SK-N-SH (cell line): ENCODE measurements around the gene GABRB1. TPM values are rescaled to one million over a fixed set of nuclear protein-coding genes. Genes with fewer than 3 reads are reported as not detected.

Experiments used
- CTCF ChIA-PET: fragments of 300-600, 350-600 bp; formaldehyde crosslinking; extraction: SDS; loops from one replicate; lab custom pipeline; 2021; lab: Yijun Ruan, JAX
- POLR2A ChIA-PET: fragments of 350-600 bp; sonication (Branson Sonifier 250); formaldehyde crosslinking; extraction: SDS; loops from one replicate; lab custom pipeline; 2020; ENCODE audit warnings: antibody characterized with exemption, inconsistent platforms; lab: Yijun Ruan, JAX
- DNase-seq: peaks from one replicate; pipeline ENCODE4 v3.0.0; 2012
- H2AFZ ChIP-seq: fragments of 200-600 bp; sonication (generic); 2 replicates; pipeline ENCODE4 v1.8.1; 2016; ENCODE audit warnings: antibody characterized with exemption, mild to moderate bottlenecking, low read depth
- H3F3A ChIP-seq: fragments of 200-600 bp; sonication (generic); replicated peaks from 2 replicates; pipeline ENCODE3; 2016; ENCODE audit warnings: antibody characterized with exemption, mild to moderate bottlenecking; ENCODE audit not compliant: insufficient read depth
- H3K27ac ChIP-seq, 2 experiments: fragments of 200-500 bp in 1 of 2; fragments of 200-600 bp in 1 of 2; sonication (Bioruptor generic) in 1 of 2; sonication (generic), shearing (Covaris generic) in 1 of 2; 2 replicates each; pipeline versions ENCODE4 v1.5.1 to v1.6.1; 2014 to 2016; ENCODE audit warnings: low read depth in 2 of 2, inconsistent platforms in 1 of 2, low read length in 1 of 2, mild to moderate bottlenecking in 1 of 2, mixed read lengths in 1 of 2
- H3K27me3 ChIP-seq: fragments of 200-600 bp; sonication (generic), shearing (Covaris generic); 2 replicates; pipeline ENCODE4 v1.6.1; 2016; ENCODE audit warnings: mixed run types; ENCODE audit not compliant: insufficient read depth
- H3K36me3 ChIP-seq, 2 experiments: fragments of 200-500 bp in 1 of 2; fragments of 200-600 bp in 1 of 2; sonication (Bioruptor generic) in 1 of 2; sonication (generic) in 1 of 2; replicated peaks in 1 of 2; 2 replicates each; pipeline versions ENCODE3 to v1.5.1; 2014 to 2016; ENCODE audit warnings: low read length in 1 of 2, mild to moderate bottlenecking in 1 of 2; ENCODE audit not compliant: insufficient read depth in 2 of 2, control insufficient read depth in 1 of 2
- H3K4me1 ChIP-seq, 2 experiments: fragments of 200-500 bp in 1 of 2; fragments of 200-600 bp in 1 of 2; sonication (Bioruptor generic) in 1 of 2; sonication (generic), shearing (Covaris generic) in 1 of 2; 2 replicates each; pipeline versions ENCODE4 v1.5.1 to v1.6.1; 2014 to 2016; ENCODE audit warnings: low read depth in 1 of 2, low read length in 1 of 2, mixed run types in 1 of 2; ENCODE audit not compliant: insufficient read depth in 2 of 2, control insufficient read depth in 1 of 2
- H3K4me2 ChIP-seq: fragments of 200-600 bp; sonication (generic), shearing (Covaris generic); 2 replicates; pipeline ENCODE4 v1.6.1; 2017; ENCODE audit warnings: mixed run types
- H3K4me3 ChIP-seq, 2 experiments: fragments of 200-500 bp in 1 of 2; fragments of 200-600 bp in 1 of 2; sonication (Bioruptor generic) in 1 of 2; sonication (generic), shearing (Covaris generic) in 1 of 2; 2 replicates each; pipeline versions ENCODE4 v1.5.1 to v1.8.1; 2014 to 2016; ENCODE audit warnings: low read depth in 2 of 2, inconsistent platforms in 1 of 2, low read length in 1 of 2, mild to moderate bottlenecking in 1 of 2, mixed read lengths in 1 of 2, moderate library complexity in 1 of 2
- H3K79me2 ChIP-seq: fragments of 200-600 bp; sonication (generic); 2 replicates; pipeline ENCODE4 v1.8.1; 2017; ENCODE audit warnings: mild to moderate bottlenecking; ENCODE audit not compliant: insufficient read depth
- H3K9ac ChIP-seq: fragments of 200-600 bp; sonication (generic); 2 replicates; pipeline ENCODE4 v1.6.1; 2017; ENCODE audit warnings: mixed run types
- H3K9me2 ChIP-seq: fragments of 200-600 bp; sonication (generic); 2 replicates; pipeline ENCODE4 v1.6.1; 2017; ENCODE audit warnings: mixed run types
- H3K9me3 ChIP-seq: fragments of 200-600 bp; sonication (generic); 2 replicates; pipeline ENCODE4 v1.6.1; 2017; ENCODE audit warnings: mixed run types, mild to moderate bottlenecking, moderate library complexity
- H4K20me1 ChIP-seq: fragments of 200-600 bp; sonication (generic); 2 replicates; pipeline ENCODE4 v1.6.1; 2017; ENCODE audit warnings: mild to moderate bottlenecking, mixed run types; ENCODE audit not compliant: insufficient read depth
- FOXM1 ChIP-seq: IDR thresholded peaks from 2 replicates; pipeline ENCODE4 v1.4.0; 2012; ENCODE audit warnings: low read depth, mild to moderate bottlenecking
- GATA2 ChIP-seq: sonication (generic); formaldehyde crosslinking; IDR thresholded peaks from 2 replicates; pipeline ENCODE4 v1.5.0; 2020; ENCODE audit warnings: mild to moderate bottlenecking, missing genetic modification reagents
- JUND ChIP-seq: IDR thresholded peaks from 2 replicates; pipeline ENCODE4 v1.4.0; 2012
- MEF2A ChIP-seq: IDR thresholded peaks from 2 replicates; pipeline ENCODE4 v1.4.0; 2012; ENCODE audit warnings: low read depth, borderline replicate concordance
- NFIC ChIP-seq: IDR thresholded peaks from 2 replicates; pipeline ENCODE4 v1.4.0; 2012; ENCODE audit warnings: borderline replicate concordance
- POLR2AphosphoS5 ChIP-seq: IDR thresholded peaks from 2 replicates; pipeline ENCODE4 v1.6.1; 2012; ENCODE audit warnings: low read depth, low read length
- RAD21 ChIP-seq: IDR thresholded peaks from 2 replicates; pipeline ENCODE4 v1.6.1; 2012; ENCODE audit warnings: mild to moderate bottlenecking, low read length
- RFX5 ChIP-seq: IDR thresholded peaks from 2 replicates; pipeline ENCODE4 v1.6.1; 2012; ENCODE audit warnings: mild to moderate bottlenecking, improper control_type of control experiment, low read length
- RXRA ChIP-seq: IDR thresholded peaks from 2 replicates; pipeline ENCODE4 v1.4.0; 2012; ENCODE audit warnings: low read depth, mild to moderate bottlenecking, borderline replicate concordance
- SMC3 ChIP-seq: IDR thresholded peaks from 2 replicates; pipeline ENCODE4 v1.6.1; 2012; ENCODE audit warnings: low read depth, low read length, improper control_type of control experiment
- TAF1 ChIP-seq: IDR thresholded peaks from 2 replicates; pipeline ENCODE4 v1.6.1; 2012; ENCODE audit warnings: low read depth, mild to moderate bottlenecking, low read length, moderate library complexity, borderline replicate concordance
- WGBS: methylation state at CpG from one replicate; pipeline ENCODE4 v1.1.6; 2017; ENCODE audit warnings: low lambda C conversion rate; 5-methylcytosine and 5-hydroxymethylcytosine counted together
- polyA plus RNA-seq, 3 experiments: library from polyadenylated mRNA; depleted of rRNA; stranded (reverse); fragments of >200 nt; gene quantifications; 2 replicates each; pipeline ENCODE4 v1.2.3, GENCODE V29; 2012
- TF ChIP-seq, protein P1 (sequence below): IDR thresholded peaks from 2 replicates; pipeline ENCODE4 v1.4.0; 2012; ENCODE audit warnings: low read depth, borderline replicate concordance
- TF ChIP-seq, protein P2 (sequence below): fragments of 200-600 bp; sonication (generic); IDR thresholded peaks from 2 replicates; pipeline ENCODE4 v1.6.1; 2017; ENCODE audit warnings: antibody characterized with exemption, mild to moderate bottlenecking, moderate library complexity
- TF ChIP-seq, protein P3 (sequence below): fragments of 150-350 bp; IDR thresholded peaks from 2 replicates; pipeline ENCODE4 v1.6.1; 2017; ENCODE audit warnings: antibody characterized with exemption, low read length, low read depth, borderline replicate concordance
- TF ChIP-seq, protein P4 (sequence below): IDR thresholded peaks from 2 replicates; pipeline ENCODE4 v1.4.0; 2012; ENCODE audit warnings: low read depth

GABRB1 gene
- polyA plus RNA-seq, 1 of the 3 experiments (the other 2 are of a cell fraction) = not detected

DNA sequence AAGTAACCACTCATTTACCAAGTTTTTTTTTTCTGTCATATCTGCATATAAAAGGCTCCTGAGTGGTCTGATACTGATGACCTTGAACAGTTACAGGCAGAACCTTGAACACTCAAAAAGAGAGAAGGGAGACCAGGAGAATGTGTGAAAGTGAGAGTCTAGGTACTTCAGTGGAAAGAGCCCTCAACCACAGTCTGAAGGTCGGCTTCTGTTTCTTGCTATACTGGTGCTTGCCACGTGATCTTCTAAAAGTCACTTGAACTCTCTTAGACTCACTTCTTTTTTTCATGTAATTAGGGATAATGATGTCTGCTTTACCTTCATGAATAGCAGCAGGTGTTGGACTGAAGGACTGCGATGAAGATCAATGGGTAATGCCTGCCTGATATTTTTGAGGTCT is 22.8 kb downstream of the GABRB1 start (continued):
- no peak for TF ChIP-seq TAF1
- TF ChIP-seq RFX5 = no peak

DNA sequence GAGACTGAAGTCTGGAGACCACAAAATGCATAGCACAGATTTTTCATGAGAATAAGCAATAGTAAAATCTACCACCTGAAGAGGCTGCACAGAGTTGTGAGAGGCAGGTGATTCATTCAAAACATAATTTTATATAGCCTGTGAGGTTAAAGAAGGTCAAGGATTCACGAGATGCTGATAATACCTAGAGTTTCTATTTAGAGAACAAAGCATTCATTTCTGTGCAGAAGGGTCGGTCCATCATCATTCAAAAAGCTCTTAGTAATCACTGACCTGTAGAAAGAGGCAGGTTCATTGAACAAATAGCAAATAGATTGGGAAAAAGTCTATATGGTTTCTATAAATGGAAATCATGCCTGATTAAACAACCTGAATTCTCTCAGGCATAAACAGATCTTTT is 26.6 kb downstream of the GABRB1 start:
- Histone ChIP-seq H3K9ac (no peak overlapping the region), H4K20me1 (no peaks in the 10 kb centered on the region), H3K79me2 (no peaks in the 10 kb centered on the region), H3K27me3 (peaks cover 2% of the 10 kb centered on the region; the same call in 1 of the 2 replicates), H3K4me1 (no peaks in the 10 kb centered on the region), H3K4me3 (no peak overlapping the region), H3K27ac (no peak overlapping the region), H3K9me3 (no peaks in the 10 kb centered on the region), H3K4me2 (no peak overlapping the region), H2AFZ (no peak overlapping the region), H3K36me3 (no peaks in the 10 kb centered on the region)
- DNase-seq = no peak
- TF ChIP-seq TAF1 (no peak), POLR2AphosphoS5 (no peak), SMC3 (no peak), FOXM1 (no peak), JUND (no peak), RXRA (no peak), MEF2A (no peak), NFIC (no peak), GATA2 (no peak), RAD21 (no peak)
- TF ChIP-seq, protein P1, sequence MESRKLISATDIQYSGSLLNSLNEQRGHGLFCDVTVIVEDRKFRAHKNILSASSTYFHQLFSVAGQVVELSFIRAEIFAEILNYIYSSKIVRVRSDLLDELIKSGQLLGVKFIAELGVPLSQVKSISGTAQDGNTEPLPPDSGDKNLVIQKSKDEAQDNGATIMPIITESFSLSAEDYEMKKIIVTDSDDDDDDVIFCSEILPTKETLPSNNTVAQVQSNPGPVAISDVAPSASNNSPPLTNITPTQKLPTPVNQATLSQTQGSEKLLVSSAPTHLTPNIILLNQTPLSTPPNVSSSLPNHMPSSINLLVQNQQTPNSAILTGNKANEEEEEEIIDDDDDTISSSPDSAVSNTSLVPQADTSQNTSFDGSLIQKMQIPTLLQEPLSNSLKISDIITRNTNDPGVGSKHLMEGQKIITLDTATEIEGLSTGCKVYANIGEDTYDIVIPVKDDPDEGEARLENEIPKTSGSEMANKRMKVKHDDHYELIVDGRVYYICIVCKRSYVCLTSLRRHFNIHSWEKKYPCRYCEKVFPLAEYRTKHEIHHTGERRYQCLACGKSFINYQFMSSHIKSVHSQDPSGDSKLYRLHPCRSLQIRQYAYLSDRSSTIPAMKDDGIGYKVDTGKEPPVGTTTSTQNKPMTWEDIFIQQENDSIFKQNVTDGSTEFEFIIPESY = no peak
- TF ChIP-seq, protein P2, sequence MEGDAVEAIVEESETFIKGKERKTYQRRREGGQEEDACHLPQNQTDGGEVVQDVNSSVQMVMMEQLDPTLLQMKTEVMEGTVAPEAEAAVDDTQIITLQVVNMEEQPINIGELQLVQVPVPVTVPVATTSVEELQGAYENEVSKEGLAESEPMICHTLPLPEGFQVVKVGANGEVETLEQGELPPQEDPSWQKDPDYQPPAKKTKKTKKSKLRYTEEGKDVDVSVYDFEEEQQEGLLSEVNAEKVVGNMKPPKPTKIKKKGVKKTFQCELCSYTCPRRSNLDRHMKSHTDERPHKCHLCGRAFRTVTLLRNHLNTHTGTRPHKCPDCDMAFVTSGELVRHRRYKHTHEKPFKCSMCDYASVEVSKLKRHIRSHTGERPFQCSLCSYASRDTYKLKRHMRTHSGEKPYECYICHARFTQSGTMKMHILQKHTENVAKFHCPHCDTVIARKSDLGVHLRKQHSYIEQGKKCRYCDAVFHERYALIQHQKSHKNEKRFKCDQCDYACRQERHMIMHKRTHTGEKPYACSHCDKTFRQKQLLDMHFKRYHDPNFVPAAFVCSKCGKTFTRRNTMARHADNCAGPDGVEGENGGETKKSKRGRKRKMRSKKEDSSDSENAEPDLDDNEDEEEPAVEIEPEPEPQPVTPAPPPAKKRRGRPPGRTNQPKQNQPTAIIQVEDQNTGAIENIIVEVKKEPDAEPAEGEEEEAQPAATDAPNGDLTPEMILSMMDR = no peak
- TF ChIP-seq, protein P3, sequence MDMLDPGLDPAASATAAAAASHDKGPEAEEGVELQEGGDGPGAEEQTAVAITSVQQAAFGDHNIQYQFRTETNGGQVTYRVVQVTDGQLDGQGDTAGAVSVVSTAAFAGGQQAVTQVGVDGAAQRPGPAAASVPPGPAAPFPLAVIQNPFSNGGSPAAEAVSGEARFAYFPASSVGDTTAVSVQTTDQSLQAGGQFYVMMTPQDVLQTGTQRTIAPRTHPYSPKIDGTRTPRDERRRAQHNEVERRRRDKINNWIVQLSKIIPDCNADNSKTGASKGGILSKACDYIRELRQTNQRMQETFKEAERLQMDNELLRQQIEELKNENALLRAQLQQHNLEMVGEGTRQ = no peak
- TF ChIP-seq, protein P4, sequence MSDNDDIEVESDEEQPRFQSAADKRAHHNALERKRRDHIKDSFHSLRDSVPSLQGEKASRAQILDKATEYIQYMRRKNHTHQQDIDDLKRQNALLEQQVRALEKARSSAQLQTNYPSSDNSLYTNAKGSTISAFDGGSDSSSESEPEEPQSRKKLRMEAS = no peak
- TF ChIP-seq, all 33 proteins: peak for 0
- 0% methylated on average over 2 of the region's 2 CpGs for WGBS
- peaks cover 5% of the 10 kb centered on the region for H3F3A ChIP-seq
- no peaks in the 10 kb centered on the region for H3K9me2 ChIP-seq
- POLR2A ChIA-PET = no interaction called here
- CTCF ChIA-PET = no interaction called here
